ENCODE data around the gene ERO1B. TPM values are rescaled to one million over a fixed set of nuclear protein-coding genes. Genes with fewer than 3 reads are reported as not detected.

ERO1B gene
- total and polyA plus RNA-seq, 2 of the 4 experiments (the other 2 are of a cell fraction), result 0.54 to 0.60 TPM

DNA sequence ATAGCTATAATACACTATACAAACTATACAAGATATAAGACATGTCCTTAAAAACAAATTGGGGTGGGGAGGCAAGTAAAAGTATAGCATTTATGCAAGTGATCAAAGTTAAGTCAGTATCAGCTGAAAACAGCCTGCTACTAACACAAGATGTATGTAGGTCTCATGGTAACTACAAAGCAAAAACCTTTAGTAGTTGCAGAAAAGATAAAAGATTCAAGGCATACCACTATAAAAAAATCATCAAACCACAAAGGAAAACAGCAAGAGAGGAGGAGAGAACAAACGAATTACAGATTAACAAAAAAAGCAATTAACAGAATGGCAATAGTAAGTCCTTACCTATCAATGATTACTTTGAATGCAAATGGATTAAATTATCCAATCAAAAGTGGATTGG lies 22.7 kb downstream of the ERO1B start:
- no peak overlapping the region for H3K4me3 ChIP-seq (ENCODE audit: insufficient read depth, low read depth, low read length)
- dilution Hi-C loops (cut with HindIII; ENCODE audit: low sequenced_read_pairs, unreplicated experiment) (no loop called here), intact Hi-C loops (cut with micrococcal nuclease) (no loop called here)

More for the DNA sequence above, 22.7 kb downstream of the ERO1B start:
- no peaks in the 10 kb centered on the region for H3K27me3 ChIP-seq (ENCODE audit: control insufficient read depth, insufficient read depth, low read length)
- in situ Hi-C loops (cut with MboI; ENCODE audit: low sequenced_read_pairs), result no loop called here
- H3K56ac ChIP-seq (ENCODE audit: extremely low read depth, insufficient read depth, low read length), result no peak overlapping the region
- ATAC-seq (ENCODE audit: low read depth) (no peak), DNase-seq (no peak)
- no TSS peak for BruUV-seq (replicated peaks)
- no peak overlapping the region for H3K18ac ChIP-seq (ENCODE audit: low read depth, low read length)
- H3K4me1 ChIP-seq (ENCODE audit: control insufficient read depth, insufficient read depth, low read length), result no peaks in the 10 kb centered on the region
- H3K23ac ChIP-seq (ENCODE audit: low read depth, low read length), result no peak overlapping the region
- no peaks in the 10 kb centered on the region for H4K20me1 ChIP-seq (ENCODE audit: insufficient read depth, low read length)
- H2AFZ ChIP-seq (replicated peaks; ENCODE audit: low read length, poor library complexity), result no peak overlapping the region
- H3K27ac ChIP-seq (ENCODE audit: insufficient read depth, low read length), result no peak overlapping the region
- no peak overlapping the region for H2BK15ac ChIP-seq (ENCODE audit: low read depth, low read length)
- H2BK20ac ChIP-seq (ENCODE audit: low read depth, low read length), result no peak overlapping the region
- H4K8ac ChIP-seq (ENCODE audit: low read depth in 2 of 2, low read length in 2 of 2), result no peak overlapping the region
- WGBS, 2 experiments (ENCODE audit: extremely low coverage in 2 of 2, insufficient read length in 1 of 2), result no CpG with 5 or more reads among the region's 1 CpG
- H3K14ac ChIP-seq (replicated peaks; ENCODE audit: low read depth, low read length), result no peak overlapping the region
- no peaks in the 10 kb centered on the region for H3K9me3 ChIP-seq (ENCODE audit: control insufficient read depth, insufficient read depth, low read length)
- no peaks in the 10 kb centered on the region for H3K79me1 ChIP-seq (ENCODE audit: low read depth in 1 of 2, low read length in 2 of 2)
- H2BK5ac ChIP-seq (ENCODE audit: low read depth, low read length, poor library complexity, severe bottlenecking), result no peak overlapping the region
- no peak overlapping the region for H2AK9ac ChIP-seq (replicated peaks; ENCODE audit: low read depth, low read length, poor library complexity)
- H2AK5ac ChIP-seq (ENCODE audit: low read depth, low read length), result no peak overlapping the region
- no peak overlapping the region for H3K9ac ChIP-seq (ENCODE audit: low read depth, low read length)
- no peak overlapping the region for H2BK120ac ChIP-seq (ENCODE audit: low read depth, low read length)
- no peaks in the 10 kb centered on the region for H3K36me3 ChIP-seq (ENCODE audit: control insufficient read depth, insufficient read depth, low read length)
- ChIA-PET POLR2A (ENCODE audit: unreplicated experiment) (no interaction called here), CTCF (no interaction called here)
- no peak overlapping the region for H3K4me2 ChIP-seq (ENCODE audit: low read depth, low read length)
- TF ChIP-seq CHD1 (IDR thresholded peaks at IDR 0.05; ENCODE audit: low read depth, low read length) (no peak), SMC3 (IDR thresholded peaks at IDR 0.05; ENCODE audit: low read depth, low read length) (no peak), CEBPB (IDR thresholded peaks at IDR 0.05; ENCODE audit: low read depth, low read length) (no peak)
- TF ChIP-seq, protein P1, sequence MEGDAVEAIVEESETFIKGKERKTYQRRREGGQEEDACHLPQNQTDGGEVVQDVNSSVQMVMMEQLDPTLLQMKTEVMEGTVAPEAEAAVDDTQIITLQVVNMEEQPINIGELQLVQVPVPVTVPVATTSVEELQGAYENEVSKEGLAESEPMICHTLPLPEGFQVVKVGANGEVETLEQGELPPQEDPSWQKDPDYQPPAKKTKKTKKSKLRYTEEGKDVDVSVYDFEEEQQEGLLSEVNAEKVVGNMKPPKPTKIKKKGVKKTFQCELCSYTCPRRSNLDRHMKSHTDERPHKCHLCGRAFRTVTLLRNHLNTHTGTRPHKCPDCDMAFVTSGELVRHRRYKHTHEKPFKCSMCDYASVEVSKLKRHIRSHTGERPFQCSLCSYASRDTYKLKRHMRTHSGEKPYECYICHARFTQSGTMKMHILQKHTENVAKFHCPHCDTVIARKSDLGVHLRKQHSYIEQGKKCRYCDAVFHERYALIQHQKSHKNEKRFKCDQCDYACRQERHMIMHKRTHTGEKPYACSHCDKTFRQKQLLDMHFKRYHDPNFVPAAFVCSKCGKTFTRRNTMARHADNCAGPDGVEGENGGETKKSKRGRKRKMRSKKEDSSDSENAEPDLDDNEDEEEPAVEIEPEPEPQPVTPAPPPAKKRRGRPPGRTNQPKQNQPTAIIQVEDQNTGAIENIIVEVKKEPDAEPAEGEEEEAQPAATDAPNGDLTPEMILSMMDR (conservative IDR thresholded peaks at IDR 0.05; ENCODE audit: low read depth, low read length), result no peak
- no peak overlapping the region for H4K91ac ChIP-seq (ENCODE audit: insufficient read depth, low read depth, low read length)
- H3K4ac ChIP-seq (ENCODE audit: low read depth, low read length), result no peak overlapping the region
- no peaks in the 10 kb centered on the region for H3K9me1 ChIP-seq (ENCODE audit: insufficient read depth, low read length)
- H4K5ac ChIP-seq (ENCODE audit: low read depth, low read length), result no peak overlapping the region
